CD14-positive monocyte (primary cell): Measurements from ENCODE around the gene CMTM5. TPM values are rescaled to one million over a fixed set of nuclear protein-coding genes. Genes with fewer than 3 reads are reported as not detected.

Experiments used
- DNase-seq, 3 donors: peaks; one replicate each; pipeline ENCODE4 v3.0.0-alpha.2; 2011 to 2022
- H2AFZ ChIP-seq: 2 replicates; pipeline ENCODE4 v1.6.0; 2012; ENCODE audit warnings: mild to moderate bottlenecking, low read depth, low read length, inconsistent platforms; ENCODE audit not compliant: insufficient read depth, poor library complexity, severe bottlenecking
- H3K27ac ChIP-seq, 2 donors: 1 replicate in 1 of 2; 2 replicates in 1 of 2; pipeline ENCODE4 v1.5.1; 2012 to 2013; ENCODE audit warnings: low read length in 2 of 2, control low read depth in 1 of 2, inconsistent platforms in 1 of 2, low read depth in 1 of 2, mild to moderate bottlenecking in 1 of 2
- H3K27me3 ChIP-seq, 2 donors: one replicate each; pipeline versions ENCODE4 v1.6.0 to v1.6.1; 2011 to 2013; ENCODE audit warnings: low read length in 2 of 2; ENCODE audit not compliant: control insufficient read depth in 2 of 2, insufficient read depth in 2 of 2
- H3K36me3 ChIP-seq, 2 donors: replicated peaks in 1 of 2; 1 replicate in 1 of 2; 2 replicates in 1 of 2; pipeline versions ENCODE4 v1.5.1 to v1.6.1; 2012 to 2013; ENCODE audit warnings: low read length in 2 of 2, control low read depth in 1 of 2, inconsistent platforms in 1 of 2, mild to moderate bottlenecking in 1 of 2; ENCODE audit not compliant: insufficient read depth in 2 of 2, control insufficient read depth in 1 of 2
- H3K4me1 ChIP-seq, 2 donors: 1 replicate in 1 of 2; 2 replicates in 1 of 2; pipeline versions ENCODE4 v1.5.1 to v1.6.1; 2012 to 2013; ENCODE audit warnings: low read length in 2 of 2, control low read depth in 1 of 2, inconsistent platforms in 1 of 2, mild to moderate bottlenecking in 1 of 2, moderate library complexity in 1 of 2; ENCODE audit not compliant: insufficient read depth in 2 of 2, control insufficient read depth in 1 of 2
- H3K4me2 ChIP-seq: replicated peaks from 2 replicates; pipeline ENCODE3; 2012; ENCODE audit warnings: low read length, moderate library complexity, mild to moderate bottlenecking; ENCODE audit not compliant: poor library complexity, severe bottlenecking; ENCODE audit errors: extremely low read depth
- H3K4me3 ChIP-seq, 3 experiments: fragments of 200-600 bp in 1 of 3; sonication (generic) in 1 of 3; replicated peaks in 1 of 3; 1 replicate in 2 of 3; 2 replicates in 1 of 3; pipeline ENCODE4 v1.5.1; 2011 to 2013; ENCODE audit warnings: low read length in 3 of 3, mild to moderate bottlenecking in 3 of 3, control low read depth in 2 of 3, low read depth in 2 of 3, inconsistent platforms in 1 of 3, moderate library complexity in 1 of 3
- H3K79me2 ChIP-seq: 2 replicates; pipeline ENCODE4 v1.6.0; 2012; ENCODE audit warnings: mild to moderate bottlenecking, control low read depth, inconsistent platforms, low read length, moderate library complexity; ENCODE audit not compliant: insufficient read depth
- H3K9ac ChIP-seq: 2 replicates; pipeline ENCODE4 v1.6.0; 2017; ENCODE audit warnings: low read length, mild to moderate bottlenecking; ENCODE audit not compliant: insufficient read depth, poor library complexity, severe bottlenecking
- H3K9me3 ChIP-seq, 2 donors: replicated peaks in 1 of 2; 1 replicate in 1 of 2; 2 replicates in 1 of 2; pipeline versions ENCODE4 v1.5.1 to v1.6.1; 2012 to 2013; ENCODE audit warnings: low read length in 2 of 2, control low read depth in 1 of 2; ENCODE audit not compliant: control insufficient read depth in 1 of 2, insufficient read depth in 1 of 2
- H4K20me1 ChIP-seq: 2 replicates; pipeline ENCODE4 v1.6.0; 2012; ENCODE audit warnings: mild to moderate bottlenecking, low read length, control low read depth, moderate library complexity; ENCODE audit not compliant: insufficient read depth
- H3K27ac Mint-ChIP-seq, 7 donors: one replicate each; pipeline ENCODE4 v1.8.0; 2020; ENCODE audit warnings: mild to moderate bottlenecking in 7 of 7, mixed read lengths in 7 of 7, moderate library complexity in 6 of 7, inconsistent platforms in 2 of 7
- H3K27me3 Mint-ChIP-seq, 3 donors: one replicate each; pipeline ENCODE4 v1.8.0; 2021 to 2022; ENCODE audit warnings: low read depth in 3 of 3, mild to moderate bottlenecking in 3 of 3, mixed read lengths in 3 of 3, moderate library complexity in 3 of 3, inconsistent platforms in 1 of 3
- H3K36me3 Mint-ChIP-seq, 2 donors: one replicate each; pipeline ENCODE4 v1.8.0; 2020; ENCODE audit warnings: mixed read lengths in 2 of 2, inconsistent platforms in 1 of 2, mild to moderate bottlenecking in 1 of 2
- H3K4me1 Mint-ChIP-seq: one replicate; pipeline ENCODE4 v1.8.0; 2020; ENCODE audit warnings: mild to moderate bottlenecking, mixed read lengths
- H3K4me3 Mint-ChIP-seq, 2 donors: one replicate each; pipeline ENCODE4 v1.8.0; 2020; ENCODE audit warnings: mild to moderate bottlenecking in 2 of 2, mixed read lengths in 2 of 2, moderate library complexity in 1 of 2
- H3K9me3 Mint-ChIP-seq, 7 donors: one replicate each; pipeline ENCODE4 v1.8.0; 2020 to 2022; ENCODE audit warnings: mixed read lengths in 7 of 7, mild to moderate bottlenecking in 6 of 7, moderate library complexity in 6 of 7, inconsistent platforms in 2 of 7
- WGBS: methylation state at CpG from one replicate; pipeline ENCODE4 v1.1.5; 2013; ENCODE audit warnings: missing lambda C conversion rate; ENCODE audit not compliant: insufficient coverage; 5-methylcytosine and 5-hydroxymethylcytosine counted together
- intact Hi-C, 2 donors: fragments of 100-400 bp; cut with micrococcal nuclease; formaldehyde crosslinking; loops; one replicate each; pipeline versions ENCODE4 v1.15.0 to v1.15.1; 2023
- polyA plus RNA-seq, 3 donors: library from polyadenylated mRNA; depleted of rRNA in 1 of 3; unstranded in 2 of 3; stranded (reverse) in 1 of 3; fragments of 300-500 nt in 2 of 3; fragments of >200 nt in 1 of 3; fragmentation: Illumina TruSeq in 2 of 3; gene quantifications; 1 replicate in 2 of 3; 2 replicates in 1 of 3; pipeline ENCODE4 v1.2.3, GENCODE V29; 2012 to 2021
- TF ChIP-seq, protein P1 (sequence below): fragments of 200-600 bp; IDR thresholded peaks from one replicate; pipeline ENCODE4 v1.8.0; 2022; ENCODE audit warnings: antibody characterized with exemption, mild to moderate bottlenecking

Gene CMTM5
- polyA plus RNA-seq, 3 donors = 0.93 to 1.1 TPM; not detected in 1

DNA sequence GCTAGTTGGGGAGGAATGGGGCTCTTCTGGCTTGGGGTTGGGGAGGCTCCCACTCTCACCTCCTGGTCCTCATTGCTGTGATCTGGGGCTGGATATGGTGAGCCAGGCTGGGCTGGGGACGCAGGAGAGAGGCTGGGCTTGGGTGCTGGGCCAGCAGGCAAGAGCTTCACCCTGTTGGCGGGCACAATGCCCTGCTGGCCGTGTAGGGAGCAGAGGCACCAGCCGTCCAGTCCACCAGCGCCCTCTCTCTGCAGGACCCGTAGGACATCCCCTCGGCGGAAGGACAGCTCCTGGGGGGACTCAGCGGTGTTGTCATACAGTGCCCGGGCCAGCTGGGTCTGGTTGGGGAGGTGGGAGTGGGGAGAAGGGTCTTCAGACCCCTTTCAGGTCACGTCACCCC, 16.4 kb upstream of the CMTM5 start:
- 89% methylated on average over 6 of the region's 11 CpGs for WGBS
- no peak for DNase-seq
- no peak overlapping the region for H2AFZ ChIP-seq

DNA sequence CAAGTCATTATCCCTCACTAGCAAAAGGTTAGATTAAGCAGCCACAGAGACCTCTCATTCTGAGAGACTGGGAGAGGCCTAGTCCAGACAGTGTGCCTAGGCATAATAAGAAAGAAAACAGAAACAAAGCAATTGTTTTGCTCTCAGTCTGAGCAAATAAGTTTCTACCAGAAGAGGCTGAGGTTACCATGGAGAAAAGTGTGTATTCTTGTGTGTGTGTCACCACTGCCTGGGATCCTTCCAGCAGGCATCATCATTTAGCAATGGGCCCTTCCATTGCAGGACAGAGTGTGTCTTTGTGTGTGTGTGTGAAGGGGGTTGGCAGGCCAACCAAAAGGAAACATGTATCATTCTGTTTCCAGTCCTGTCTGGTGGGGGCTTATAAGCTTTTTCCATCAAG, 15.5 kb upstream of the CMTM5 start:
- no peak for DNase-seq
- TF ChIP-seq, protein P1, sequence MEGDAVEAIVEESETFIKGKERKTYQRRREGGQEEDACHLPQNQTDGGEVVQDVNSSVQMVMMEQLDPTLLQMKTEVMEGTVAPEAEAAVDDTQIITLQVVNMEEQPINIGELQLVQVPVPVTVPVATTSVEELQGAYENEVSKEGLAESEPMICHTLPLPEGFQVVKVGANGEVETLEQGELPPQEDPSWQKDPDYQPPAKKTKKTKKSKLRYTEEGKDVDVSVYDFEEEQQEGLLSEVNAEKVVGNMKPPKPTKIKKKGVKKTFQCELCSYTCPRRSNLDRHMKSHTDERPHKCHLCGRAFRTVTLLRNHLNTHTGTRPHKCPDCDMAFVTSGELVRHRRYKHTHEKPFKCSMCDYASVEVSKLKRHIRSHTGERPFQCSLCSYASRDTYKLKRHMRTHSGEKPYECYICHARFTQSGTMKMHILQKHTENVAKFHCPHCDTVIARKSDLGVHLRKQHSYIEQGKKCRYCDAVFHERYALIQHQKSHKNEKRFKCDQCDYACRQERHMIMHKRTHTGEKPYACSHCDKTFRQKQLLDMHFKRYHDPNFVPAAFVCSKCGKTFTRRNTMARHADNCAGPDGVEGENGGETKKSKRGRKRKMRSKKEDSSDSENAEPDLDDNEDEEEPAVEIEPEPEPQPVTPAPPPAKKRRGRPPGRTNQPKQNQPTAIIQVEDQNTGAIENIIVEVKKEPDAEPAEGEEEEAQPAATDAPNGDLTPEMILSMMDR = no peak
- Histone ChIP-seq H3K36me3 (no peaks in the 10 kb centered on the region), H4K20me1 (no peaks in the 10 kb centered on the region), H3K9me3 (no peaks in the 10 kb centered on the region), H3K4me1 (no peaks in the 10 kb centered on the region), H3K9ac (no peak overlapping the region), H3K27ac (no peak overlapping the region), H3K79me2 (no peaks in the 10 kb centered on the region), H3K4me3 (no peak overlapping the region), H3K27me3 (peaks cover 19 to 36% of the 10 kb centered on the region in 2 donors), H2AFZ (no peak overlapping the region), H3K4me2 (no peak overlapping the region)
- Mint-ChIP-seq H3K27ac (peak overlapping the region in 1 of 7 donors; percentile 4), H3K4me3 (no peak overlapping the region), H3K4me1 (peaks cover 2% of the 10 kb centered on the region), H3K9me3 (peaks cover 0 to 7% (median 0%) of the 10 kb centered on the region in 7 donors), H3K27me3 (peaks cover 28 to 36% (median 34%) of the 10 kb centered on the region in 3 donors), H3K36me3 (peaks cover 0 to 2% of the 10 kb centered on the region in 2 donors)
- intact Hi-C loops = no loop called here

More for the DNA sequence above, 16.4 kb upstream of the CMTM5 start:
- Mint-ChIP-seq H3K4me1 (peaks cover 2% of the 10 kb centered on the region), H3K36me3 (peaks cover 0 to 2% of the 10 kb centered on the region in 2 donors), H3K27ac (no peak overlapping the region), H3K27me3 (peaks cover 27 to 33% (median 29%) of the 10 kb centered on the region in 3 donors), H3K9me3 (peaks cover 0 to 7% (median 0%) of the 10 kb centered on the region in 7 donors), H3K4me3 (no peak overlapping the region)
- H3K27ac ChIP-seq = no peak overlapping the region
- H3K9ac ChIP-seq = no peak overlapping the region
- TF ChIP-seq, protein P1 = no peak
- peaks cover 13 to 36% of the 10 kb centered on the region in 2 donors for H3K27me3 ChIP-seq
- no peaks in the 10 kb centered on the region for H4K20me1 ChIP-seq
- H3K4me2 ChIP-seq = no peak overlapping the region
- no peaks in the 10 kb centered on the region for H3K36me3 ChIP-seq
- H3K9me3 ChIP-seq = no peaks in the 10 kb centered on the region
- intact Hi-C loops = no loop called here
- no peak overlapping the region for H3K4me3 ChIP-seq
- H3K4me1 ChIP-seq = no peaks in the 10 kb centered on the region
- H3K79me2 ChIP-seq = no peaks in the 10 kb centered on the region
